ENCODE measurements around the gene CIBAR2.
A peak's percentile ranks its signal among the peaks of the same experiment; 100 is the strongest.

CIBAR2 gene

GRCh38 chr16:85093705-85094104, 18.6 kb downstream of the CIBAR2 start:
- Mint-ChIP-seq H3K9me3 (no peaks in the 10 kb centered on the region), H3K27me3 (ENCODE audit: low read depth) (peaks cover 26% of the 10 kb centered on the region), H3K4me3 (no peak overlapping the region), H3K36me3 (ENCODE audit: low read depth) (no peaks in the 10 kb centered on the region), H3K4me1 (peaks cover 16% of the 10 kb centered on the region), H3K27ac (no peak overlapping the region)
- TF ChIP-seq CTCF (IDR thresholded peaks at IDR 0.05; ENCODE audit: unreplicated experiment in 3 of 3): no peak

DNA sequence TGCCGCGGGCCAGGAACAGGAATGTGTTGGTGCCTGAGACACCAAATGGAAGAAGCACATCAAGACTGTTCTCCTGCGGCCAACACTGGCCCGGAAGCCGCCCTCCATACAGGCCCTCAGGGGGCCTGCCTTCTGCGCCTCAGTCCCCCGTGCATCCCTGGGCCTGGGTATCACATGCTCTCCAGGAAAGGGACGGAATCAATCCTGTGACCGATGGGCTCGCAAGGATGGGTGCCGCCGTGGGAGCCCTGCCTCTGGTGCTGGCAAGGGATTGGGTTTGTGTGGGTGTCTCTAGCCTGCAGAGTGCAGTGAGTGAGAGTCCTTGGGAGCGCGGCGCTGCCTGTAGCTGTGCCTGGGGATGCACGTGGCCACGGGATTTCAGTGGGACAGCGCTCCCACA, 19.4 kb downstream of the CIBAR2 start:
- no peak for TF ChIP-seq CTCF (IDR thresholded peaks at IDR 0.05; ENCODE audit: unreplicated experiment in 3 of 3)
- peaks cover 16% of the 10 kb centered on the region for H3K4me1 Mint-ChIP-seq
- H3K27ac Mint-ChIP-seq: no peak overlapping the region
- H3K27me3 Mint-ChIP-seq (ENCODE audit: low read depth): peaks cover 17% of the 10 kb centered on the region
- H3K36me3 Mint-ChIP-seq (ENCODE audit: low read depth): no peaks in the 10 kb centered on the region
- no peak overlapping the region for H3K4me3 Mint-ChIP-seq
- H3K9me3 Mint-ChIP-seq: no peaks in the 10 kb centered on the region

GRCh38 chr16:85092309-85092708, 20.0 kb downstream of the CIBAR2 start:
- H3K4me1 Mint-ChIP-seq: peaks cover 16% of the 10 kb centered on the region
- no peak overlapping the region for H3K4me3 Mint-ChIP-seq
- no peaks in the 10 kb centered on the region for H3K9me3 Mint-ChIP-seq
- H3K36me3 Mint-ChIP-seq (ENCODE audit: low read depth): no peaks in the 10 kb centered on the region
- peaks cover 17% of the 10 kb centered on the region for H3K27me3 Mint-ChIP-seq (ENCODE audit: low read depth)
- no peak overlapping the region for H3K27ac Mint-ChIP-seq
- no peak for TF ChIP-seq CTCF (IDR thresholded peaks at IDR 0.05; ENCODE audit: unreplicated experiment in 3 of 3)

- H3K9me3 Mint-ChIP-seq: no peaks in the 10 kb centered on the region
- peaks cover 17% of the 10 kb centered on the region for H3K27me3 Mint-ChIP-seq (ENCODE audit: low read depth)
- H3K27ac Mint-ChIP-seq: peak overlapping the region in 1 of 3 experiments; percentile 52
- H3K36me3 Mint-ChIP-seq (ENCODE audit: low read depth): no peaks in the 10 kb centered on the region
- no peak for TF ChIP-seq CTCF (IDR thresholded peaks at IDR 0.05; ENCODE audit: unreplicated experiment in 3 of 3)
- H3K4me3 Mint-ChIP-seq: no peak overlapping the region
- peaks cover 16% of the 10 kb centered on the region for H3K4me1 Mint-ChIP-seq
These were observed 20.8 kb downstream of the CIBAR2 start for GRCh38 chr16:85091522-85091910.

GRCh38 chr16:85090873-85091521, 21.3 kb downstream of the CIBAR2 start:
- no peak for TF ChIP-seq CTCF (IDR thresholded peaks at IDR 0.05; ENCODE audit: unreplicated experiment in 3 of 3)
- Mint-ChIP-seq H3K4me1 (peaks cover 16% of the 10 kb centered on the region), H3K36me3 (ENCODE audit: low read depth) (no peaks in the 10 kb centered on the region), H3K4me3 (no peak overlapping the region), H3K9me3 (no peaks in the 10 kb centered on the region), H3K27me3 (ENCODE audit: low read depth) (peaks cover 17% of the 10 kb centered on the region), H3K27ac (peak overlapping the region in 1 of 3 experiments; percentile 52)

GRCh38 chr16:85090181-85090580, 22.1 kb downstream of the CIBAR2 start:
- Mint-ChIP-seq H3K9me3 (no peaks in the 10 kb centered on the region), H3K27ac (peak overlapping the region; percentile 39 to 52 (median 51)), H3K36me3 (ENCODE audit: low read depth) (no peaks in the 10 kb centered on the region), H3K27me3 (ENCODE audit: low read depth) (peaks cover 22% of the 10 kb centered on the region), H3K4me1 (peaks cover 20% of the 10 kb centered on the region), H3K4me3 (no peak overlapping the region)
- TF ChIP-seq CTCF (IDR thresholded peaks at IDR 0.05; ENCODE audit: unreplicated experiment in 3 of 3): no peak
